ENCODE results near the gene KLF3. TPM values are rescaled to one million over a fixed set of nuclear protein-coding genes. Genes with fewer than 3 reads are reported as not detected.
A peak's percentile ranks its signal among the peaks of the same experiment; 100 is the strongest.

Gene KLF3
- total and polyA plus RNA-seq, 9 of the 15 experiments (the other 6 are each of a cell fraction or from before 2014, with no cell fraction given): 9.9 to 47.2 (median 18.1) TPM

GRCh38 chr4:38667085-38667893 is 3.3 kb downstream of the KLF3 start (continued):
- TF ChIP-seq MITF (IDR thresholded peaks at IDR 0.05) (no peak), USF2 (CRISPR knock-in tag; IDR thresholded peaks at IDR 0.05) (no peak), SREBF1 (IDR thresholded peaks at IDR 0.05; ENCODE audit: borderline replicate concordance, low read depth, low read length) (no peak), ZBTB1 (CRISPR knock-in tag; IDR thresholded peaks at IDR 0.05; ENCODE audit: borderline replicate concordance, low read depth) (no peak), ZBTB43 (CRISPR knock-in tag; IDR thresholded peaks at IDR 0.05) (no peak), ZNF384 (IDR thresholded peaks at IDR 0.05; ENCODE audit: low read depth, low read length) (peak; percentile 38; the same call in 1 of the 2 replicates), VEZF1 (CRISPR knock-in tag; IDR thresholded peaks at IDR 0.05) (peak; percentile 67), BCLAF1 (IDR thresholded peaks at IDR 0.05; ENCODE audit: borderline replicate concordance in 1 of 2, control insufficient read depth in 1 of 2, low read depth in 2 of 2, low read length in 1 of 2) (no peak), YY1 (IDR thresholded peaks at IDR 0.05; ENCODE audit: borderline replicate concordance in 1 of 3, control insufficient read depth in 1 of 3, extremely low read depth in 1 of 3, insufficient read depth in 3 of 3, insufficient read length in 1 of 3, insufficient replicate concordance in 2 of 3, low read depth in 1 of 3, low read length in 2 of 3) (peak in 1 of 3 experiments; percentile 34), ZNF707 (CRISPR knock-in tag; conservative IDR thresholded peaks at IDR 0.05) (no peak), MAFF (IDR thresholded peaks at IDR 0.05; ENCODE audit: low read length) (no peak), SMARCB1 (IDR thresholded peaks at IDR 0.05; ENCODE audit: insufficient read length, low read depth) (peak; percentile 32), ZNF134 (CRISPR knock-in tag; conservative IDR thresholded peaks at IDR 0.05) (no peak), PCBP2 (IDR thresholded peaks at IDR 0.05; ENCODE audit: low read depth, low read length, poor library complexity, severe bottlenecking) (no peak), ETV1 (tag; conservative IDR thresholded peaks at IDR 0.05; ENCODE audit: low read depth) (peak; percentile 74)

Data from K562 (cell line).